K562 (cell line): ENCODE measurements around the gene GYS1. TPM values are rescaled to one million over a fixed set of nuclear protein-coding genes. Genes with fewer than 3 reads are reported as not detected.

Source experiments
- ATF7 ChIP-seq: fragments of 450-650 bp; IDR thresholded peaks from 2 replicates; pipeline ENCODE4 v1.7.1; 2014; ENCODE audit warnings: mild to moderate bottlenecking, moderate library complexity
- HSF4 ChIP-seq: fragments of 250-450 bp; sonication (Bioruptor Pico); IDR thresholded peaks from 2 replicates; pipeline ENCODE4 v2.1.2; 2022; ENCODE audit warnings: mild to moderate bottlenecking, moderate library complexity, borderline replicate concordance
- LEF1 ChIP-seq: fragments of 450-650 bp; IDR thresholded peaks from 2 replicates; pipeline ENCODE4 v1.6.1; 2016; ENCODE audit warnings: mild to moderate bottlenecking
- MECOM ChIP-seq: fragments of 250-450 bp; sonication (Bioruptor Pico); IDR thresholded peaks from 2 replicates; pipeline ENCODE4 v1.8.0; 2022; ENCODE audit warnings: inconsistent platforms
- NR3C1 ChIP-seq: sonication (generic); formaldehyde crosslinking; IDR thresholded peaks from 2 replicates; pipeline ENCODE4 v1.8.1; 2022; ENCODE audit warnings: missing genetic modification reagents
- SIN3A ChIP-seq, 2 experiments: fragments of 150-350 bp in 1 of 2; IDR thresholded peaks; 2 replicates each; pipeline ENCODE4 v1.6.1; 2011 to 2016; ENCODE audit warnings: borderline replicate concordance in 2 of 2, low read depth in 2 of 2, low read length in 2 of 2, mild to moderate bottlenecking in 2 of 2, moderate library complexity in 2 of 2; ENCODE audit not compliant: control insufficient read depth in 1 of 2
- SRF ChIP-seq, 2 experiments: fragments of 250-450, 450-650 bp in 1 of 2; sonication (Bioruptor Pico) in 1 of 2; sonication (generic) in 1 of 2; formaldehyde crosslinking; IDR thresholded peaks; 2 replicates each; pipeline versions ENCODE4 v1.5.0 to v1.5.1; 2020 to 2022; ENCODE audit warnings: mild to moderate bottlenecking in 1 of 2, missing genetic modification reagents in 1 of 2
- TCF7L2 ChIP-seq: fragments of 150-350 bp; IDR thresholded peaks from 2 replicates; pipeline ENCODE4 v1.6.1; 2016; ENCODE audit warnings: low read depth, mild to moderate bottlenecking, low read length, moderate library complexity
- TEAD1 ChIP-seq, 2 experiments: fragments of 450-650 bp in 1 of 2; sonication (generic) in 1 of 2; formaldehyde crosslinking; IDR thresholded peaks; 2 replicates each; pipeline versions ENCODE4 v1.4.0 to v1.8.0; 2020 to 2022; ENCODE audit warnings: mild to moderate bottlenecking in 2 of 2, missing genetic modification reagents in 1 of 2
- ZBTB7A ChIP-seq: IDR thresholded peaks from 2 replicates; pipeline ENCODE4 v1.6.1; 2011; ENCODE audit warnings: low read depth, mild to moderate bottlenecking, low read length, moderate library complexity, borderline replicate concordance; ENCODE audit not compliant: control insufficient read depth
- ZNF707 ChIP-seq: fragments of 250-450 bp; sonication (Bioruptor Pico); conservative IDR thresholded peaks from 2 replicates; pipeline ENCODE4 v1.8.0; 2022; ENCODE audit warnings: inconsistent platforms, mild to moderate bottlenecking, moderate library complexity
- polyA plus RNA-seq, 8 experiments: library from polyadenylated mRNA; depleted of rRNA in 4 of 8; stranded (reverse) in 5 of 8; unstranded in 3 of 8; fragments of >200 nt; fragmentation: Nextera tagmentation in 2 of 8; fragmentation: Illumina TruSeq in 1 of 8; extraction: Ambion mirVana in 2 of 8; extraction: Trizol in 1 of 8; gene quantifications; 2 replicates each; pipeline versions ENCODE4 v1.2.1 to v1.2.3, GENCODE V29; 2011 to 2014; ENCODE audit warnings: inconsistent platforms in 1 of 8, missing spikeins in 1 of 8
- total RNA-seq, 7 experiments: library from RNA; depleted of rRNA in 6 of 7; stranded (reverse); fragments of >200 nt in 6 of 7; fragmentation: Illumina TruSeq in 2 of 7; extraction: Trizol in 2 of 7; gene quantifications; 2 replicates each; pipeline versions ENCODE4 v1.2.1 to v1.2.3, GENCODE V29; 2011 to 2021; ENCODE audit warnings: low replicate concordance in 1 of 7
- TF ChIP-seq, protein P1 (sequence below): fragments of 450-650 bp; IDR thresholded peaks from 2 replicates; pipeline ENCODE4 v1.6.1; 2016; ENCODE audit warnings: low read depth
- TF ChIP-seq, protein P2 (sequence below): sonication (generic); formaldehyde crosslinking; IDR thresholded peaks from 2 replicates; pipeline ENCODE4 v1.8.0; 2022; ENCODE audit warnings: mild to moderate bottlenecking, missing genetic modification reagents
- TF ChIP-seq, protein P3 (sequence below): fragments of 250-450 bp; sonication (Bioruptor Pico); IDR thresholded peaks from 2 replicates; pipeline ENCODE4 v1.4.0; 2020; ENCODE audit warnings: borderline replicate concordance
- TF ChIP-seq, protein P4 (sequence below): sonication (generic); formaldehyde crosslinking; IDR thresholded peaks from 2 replicates; pipeline ENCODE4 v1.8.0; 2022; ENCODE audit warnings: missing genetic modification reagents, mild to moderate bottlenecking, borderline replicate concordance

GYS1 gene
- total and polyA plus RNA-seq, 9 of the 15 experiments (the other 6 are each of a cell fraction or from before 2014, with no cell fraction given): 1.9 to 31.1 (median 15.2) TPM

DNA sequence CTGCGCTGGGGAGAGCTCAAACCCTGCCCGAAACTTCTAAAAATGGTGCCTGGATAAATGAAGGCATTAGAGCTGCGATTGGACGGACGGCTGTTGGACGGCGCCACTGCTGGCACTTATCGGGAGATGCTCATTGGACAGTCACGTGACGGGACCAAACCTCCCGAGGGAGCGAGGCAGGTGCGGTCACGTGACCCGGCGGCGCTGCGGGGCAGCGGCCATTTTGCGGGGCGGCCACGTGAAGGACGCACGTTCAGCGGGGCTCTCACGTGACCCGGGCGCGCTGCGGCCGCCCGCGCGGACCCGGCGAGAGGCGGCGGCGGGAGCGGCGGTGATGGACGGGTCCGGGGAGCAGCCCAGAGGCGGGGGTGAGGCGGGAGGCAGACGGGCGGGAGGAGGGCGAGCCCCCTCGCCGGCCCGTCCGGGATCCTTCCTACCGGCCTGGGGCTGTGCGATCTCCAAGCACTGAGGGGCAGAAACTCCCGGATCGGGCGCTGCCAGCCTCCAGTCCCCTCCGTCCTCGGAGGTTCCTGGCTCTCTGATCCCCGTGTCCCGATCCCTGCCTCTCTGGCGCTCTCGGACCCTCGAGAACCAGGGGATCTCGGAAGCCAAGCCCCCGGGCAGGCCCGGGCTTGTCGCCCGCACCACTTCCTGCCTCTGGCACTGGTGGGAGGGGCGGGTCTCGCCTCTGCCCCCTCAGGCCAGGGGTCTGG, 38.4 kb downstream of the GYS1 start, which contains the start of gene BAX (continued):
- TF ChIP-seq SIN3A (IDR thresholded peaks at IDR 0.05; ENCODE audit: borderline replicate concordance in 2 of 2, control insufficient read depth in 1 of 2, low read depth in 2 of 2, low read length in 2 of 2) (peak; percentile 86 to 98; a peak in 3 of 4 replicates), LEF1 (peak; percentile 72), TCF7L2 (no peak), ATF7 (peak; percentile 90), NR3C1 (CRISPR knock-in tag) (no peak), HSF4 (CRISPR knock-in tag) (no peak), MECOM (CRISPR knock-in tag) (peak; percentile 81), SRF (CRISPR knock-in tag; IDR thresholded peaks at IDR 0.05) (no peak; a peak in 1 of 4 replicates), TEAD1 (CRISPR knock-in tag; IDR thresholded peaks at IDR 0.05) (peak; percentile 51 to 80; a peak in 3 of 4 replicates), ZNF707 (CRISPR knock-in tag) (no peak), ZBTB7A (peak; percentile 70; the same call in 1 of the 2 replicates)
- TF ChIP-seq, protein P1, sequence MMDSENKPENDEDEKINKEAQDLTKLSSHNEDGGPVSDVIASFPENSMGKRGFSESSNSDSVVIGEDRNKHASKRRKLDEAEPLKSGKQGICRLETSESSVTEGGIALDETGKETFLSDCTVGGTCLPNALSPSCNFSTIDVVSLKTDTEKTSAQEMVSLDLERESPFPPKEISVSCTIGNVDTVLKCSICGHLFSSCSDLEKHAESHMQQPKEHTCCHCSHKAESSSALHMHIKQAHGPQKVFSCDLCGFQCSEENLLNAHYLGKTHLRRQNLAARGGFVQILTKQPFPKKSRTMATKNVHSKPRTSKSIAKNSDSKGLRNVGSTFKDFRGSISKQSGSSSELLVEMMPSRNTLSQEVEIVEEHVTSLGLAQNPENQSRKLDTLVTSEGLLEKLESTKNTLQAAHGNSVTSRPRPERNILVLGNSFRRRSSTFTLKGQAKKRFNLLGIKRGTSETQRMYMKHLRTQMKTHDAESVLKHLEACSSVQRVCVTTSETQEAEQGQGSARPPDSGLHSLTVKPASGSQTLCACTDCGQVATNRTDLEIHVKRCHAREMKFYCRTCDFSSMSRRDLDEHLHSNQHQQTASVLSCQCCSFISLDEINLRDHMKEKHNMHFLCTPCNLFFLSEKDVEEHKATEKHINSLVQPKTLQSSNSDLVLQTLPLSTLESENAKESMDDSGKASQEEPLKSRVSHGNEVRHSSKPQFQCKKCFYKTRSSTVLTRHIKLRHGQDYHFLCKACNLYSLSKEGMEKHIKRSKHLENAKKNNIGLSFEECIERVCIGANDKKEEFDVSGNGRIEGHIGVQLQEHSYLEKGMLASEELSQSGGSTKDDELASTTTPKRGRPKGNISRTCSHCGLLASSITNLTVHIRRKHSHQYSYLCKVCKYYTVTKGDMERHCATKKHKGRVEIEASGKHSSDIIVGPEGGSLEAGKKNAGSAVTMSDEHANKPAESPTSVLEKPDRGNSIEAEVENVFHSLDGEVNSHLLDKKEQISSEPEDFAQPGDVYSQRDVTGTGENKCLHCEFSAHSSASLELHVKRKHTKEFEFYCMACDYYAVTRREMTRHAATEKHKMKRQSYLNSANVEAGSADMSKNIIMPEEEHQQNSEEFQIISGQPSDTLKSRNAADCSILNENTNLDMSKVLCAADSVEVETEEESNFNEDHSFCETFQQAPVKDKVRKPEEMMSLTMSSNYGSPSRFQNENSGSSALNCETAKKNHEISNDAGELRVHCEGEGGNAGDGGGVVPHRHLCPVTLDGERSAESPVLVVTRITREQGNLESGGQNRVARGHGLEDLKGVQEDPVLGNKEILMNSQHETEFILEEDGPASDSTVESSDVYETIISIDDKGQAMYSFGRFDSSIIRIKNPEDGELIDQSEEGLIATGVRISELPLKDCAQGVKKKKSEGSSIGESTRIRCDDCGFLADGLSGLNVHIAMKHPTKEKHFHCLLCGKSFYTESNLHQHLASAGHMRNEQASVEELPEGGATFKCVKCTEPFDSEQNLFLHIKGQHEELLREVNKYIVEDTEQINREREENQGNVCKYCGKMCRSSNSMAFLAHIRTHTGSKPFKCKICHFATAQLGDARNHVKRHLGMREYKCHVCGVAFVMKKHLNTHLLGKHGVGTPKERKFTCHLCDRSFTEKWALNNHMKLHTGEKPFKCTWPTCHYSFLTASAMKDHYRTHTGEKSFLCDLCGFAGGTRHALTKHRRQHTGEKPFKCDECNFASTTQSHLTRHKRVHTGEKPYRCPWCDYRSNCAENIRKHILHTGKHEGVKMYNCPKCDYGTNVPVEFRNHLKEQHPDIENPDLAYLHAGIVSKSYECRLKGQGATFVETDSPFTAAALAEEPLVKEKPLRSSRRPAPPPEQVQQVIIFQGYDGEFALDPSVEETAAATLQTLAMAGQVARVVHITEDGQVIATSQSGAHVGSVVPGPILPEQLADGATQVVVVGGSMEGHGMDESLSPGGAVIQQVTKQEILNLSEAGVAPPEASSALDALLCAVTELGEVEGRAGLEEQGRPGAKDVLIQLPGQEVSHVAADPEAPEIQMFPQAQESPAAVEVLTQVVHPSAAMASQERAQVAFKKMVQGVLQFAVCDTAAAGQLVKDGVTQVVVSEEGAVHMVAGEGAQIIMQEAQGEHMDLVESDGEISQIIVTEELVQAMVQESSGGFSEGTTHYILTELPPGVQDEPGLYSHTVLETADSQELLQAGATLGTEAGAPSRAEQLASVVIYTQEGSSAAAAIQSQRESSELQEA: no peak
- TF ChIP-seq, protein P2, sequence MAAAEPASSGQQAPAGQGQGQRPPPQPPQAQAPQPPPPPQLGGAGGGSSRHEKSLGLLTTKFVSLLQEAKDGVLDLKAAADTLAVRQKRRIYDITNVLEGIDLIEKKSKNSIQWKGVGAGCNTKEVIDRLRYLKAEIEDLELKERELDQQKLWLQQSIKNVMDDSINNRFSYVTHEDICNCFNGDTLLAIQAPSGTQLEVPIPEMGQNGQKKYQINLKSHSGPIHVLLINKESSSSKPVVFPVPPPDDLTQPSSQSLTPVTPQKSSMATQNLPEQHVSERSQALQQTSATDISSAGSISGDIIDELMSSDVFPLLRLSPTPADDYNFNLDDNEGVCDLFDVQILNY (CRISPR knock-in tag): no peak
- TF ChIP-seq, protein P3, sequence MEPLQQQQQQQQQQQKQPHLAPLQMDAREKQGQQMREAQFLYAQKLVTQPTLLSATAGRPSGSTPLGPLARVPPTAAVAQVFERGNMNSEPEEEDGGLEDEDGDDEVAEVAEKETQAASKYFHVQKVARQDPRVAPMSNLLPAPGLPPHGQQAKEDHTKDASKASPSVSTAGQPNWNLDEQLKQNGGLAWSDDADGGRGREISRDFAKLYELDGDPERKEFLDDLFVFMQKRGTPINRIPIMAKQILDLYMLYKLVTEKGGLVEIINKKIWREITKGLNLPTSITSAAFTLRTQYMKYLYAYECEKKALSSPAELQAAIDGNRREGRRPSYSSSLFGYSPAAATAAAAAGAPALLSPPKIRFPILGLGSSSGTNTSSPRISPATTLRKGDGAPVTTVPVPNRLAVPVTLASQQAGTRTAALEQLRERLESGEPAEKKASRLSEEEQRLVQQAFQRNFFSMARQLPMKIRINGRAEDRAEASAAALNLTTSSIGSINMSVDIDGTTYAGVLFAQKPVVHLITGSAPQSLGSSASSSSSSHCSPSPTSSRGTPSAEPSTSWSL (CRISPR knock-in tag): no peak
- TF ChIP-seq, protein P4, sequence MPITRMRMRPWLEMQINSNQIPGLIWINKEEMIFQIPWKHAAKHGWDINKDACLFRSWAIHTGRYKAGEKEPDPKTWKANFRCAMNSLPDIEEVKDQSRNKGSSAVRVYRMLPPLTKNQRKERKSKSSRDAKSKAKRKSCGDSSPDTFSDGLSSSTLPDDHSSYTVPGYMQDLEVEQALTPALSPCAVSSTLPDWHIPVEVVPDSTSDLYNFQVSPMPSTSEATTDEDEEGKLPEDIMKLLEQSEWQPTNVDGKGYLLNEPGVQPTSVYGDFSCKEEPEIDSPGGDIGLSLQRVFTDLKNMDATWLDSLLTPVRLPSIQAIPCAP (CRISPR knock-in tag): no peak
